ENCODE data around the gene CC2D1B. TPM values are rescaled to one million over a fixed set of nuclear protein-coding genes. Genes with fewer than 3 reads are reported as not detected.
A peak's percentile ranks its signal among the peaks of the same experiment; 100 is the strongest.

Gene CC2D1B
- total and polyA plus RNA-seq, 8 donors, result 11.6 to 81.0 (median 27.8) TPM

DNA sequence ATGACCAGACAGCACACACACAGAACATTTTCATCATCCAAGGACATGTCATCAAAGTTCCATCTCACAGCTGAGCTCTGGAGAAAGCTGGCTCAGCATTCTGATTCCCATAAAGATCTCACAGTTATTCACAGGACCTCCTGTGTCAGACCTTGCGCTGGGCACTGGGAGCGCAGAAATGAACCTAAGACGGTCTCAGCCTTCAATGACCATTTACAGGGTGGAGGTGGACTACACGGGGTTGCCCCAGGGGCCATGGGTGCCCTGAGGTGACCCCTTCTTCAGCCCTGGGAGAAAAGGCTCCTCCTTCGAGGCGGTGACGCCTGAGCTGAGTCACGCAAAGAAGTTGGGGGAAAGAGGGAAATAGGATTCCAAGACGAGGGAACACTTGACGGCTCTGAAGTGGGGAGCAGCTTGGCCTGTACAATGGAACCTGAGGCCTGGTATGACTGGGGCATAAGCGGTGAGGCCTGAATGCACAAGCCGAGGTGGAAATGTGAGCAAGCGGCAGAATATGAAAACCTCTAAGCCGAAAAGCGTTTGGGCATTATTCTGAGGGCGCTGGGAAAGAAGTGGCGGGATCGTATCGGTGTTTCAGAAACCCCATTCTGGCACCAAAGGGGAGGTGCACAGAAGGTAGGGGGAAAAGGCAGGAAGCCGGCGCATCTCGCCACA, 797 bp downstream of the CC2D1B start:
- peaks cover 9 to 47% (median 32%) of the 10 kb centered on the region in 4 donors for H3K4me1 ChIP-seq
- WGBS, 5 donors, result 3 to 10% (median 6%) methylated on average over 21 to 22 of the region's 22 CpGs
- H3K27me3 ChIP-seq, result no peaks in the 10 kb centered on the region
- no peaks in the 10 kb centered on the region for H3K9me3 ChIP-seq
- TF ChIP-seq EP300 (IDR thresholded peaks at IDR 0.05) (no peak), POLR2AphosphoS5 (IDR thresholded peaks at IDR 0.05) (peak in 2 of 3 donors; percentile 7 to 39)
- peak overlapping the region; percentile 89 to 98 (median 97) for H3K27ac ChIP-seq
- H3K36me3 ChIP-seq, result peaks cover 26 to 39% (median 31%) of the 10 kb centered on the region in 4 donors
- intact Hi-C loops (cut with DNase I; ENCODE audit: low total_unique reads), result no loop called here
- DNase-seq, result peak; percentile 47 to 81
- peak overlapping the region; percentile 64 to 99 (median 92) for H3K4me3 ChIP-seq

- Histone ChIP-seq H3K4me3 (peak overlapping the region in 1 of 4 donors; percentile 64), H3K36me3 (peaks cover 35 to 47% (median 40%) of the 10 kb centered on the region in 4 donors), H3K4me1 (peaks cover 9 to 47% (median 32%) of the 10 kb centered on the region in 4 donors), H3K27me3 (no peaks in the 10 kb centered on the region), H3K27ac (peak overlapping the region in 3 of 5 donors; percentile 95 to 98 (median 98)), H3K9me3 (no peaks in the 10 kb centered on the region)
- no peak for DNase-seq
- intact Hi-C loops (cut with DNase I; ENCODE audit: low total_unique reads), result no loop called here
- TF ChIP-seq EP300 (IDR thresholded peaks at IDR 0.05) (no peak), CTCF (IDR thresholded peaks at IDR 0.05) (no peak), POLR2AphosphoS5 (IDR thresholded peaks at IDR 0.05) (no peak), POLR2A (IDR thresholded peaks at IDR 0.05) (no peak)
- WGBS, 5 donors, result 77 to 88% (median 79%) methylated on average over 5 of the region's 5 CpGs
Measured at GRCh38 chr1:52364235-52364839, 1.7 kb downstream of the CC2D1B start.

- Histone ChIP-seq H3K36me3 (peaks cover 72 to 85% (median 77%) of the 10 kb centered on the region in 4 donors), H3K4me3 (no peak overlapping the region), H3K9me3 (no peaks in the 10 kb centered on the region), H3K27ac (no peak overlapping the region), H3K27me3 (no peaks in the 10 kb centered on the region), H3K4me1 (peaks cover 9 to 23% (median 16%) of the 10 kb centered on the region in 4 donors)
- 86 to 96% (median 95%) methylated on average over 6 to 7 of the region's 7 CpGs for WGBS, 5 donors
- intact Hi-C loops (cut with DNase I; ENCODE audit: low total_unique reads), result no loop called here
- no peak for DNase-seq
- no peak for TF ChIP-seq EP300 (IDR thresholded peaks at IDR 0.05)
- no peak for TF ChIP-seq POLR2AphosphoS5 (IDR thresholded peaks at IDR 0.05)
- TF ChIP-seq POLR2A (IDR thresholded peaks at IDR 0.05), result no peak
- no peak for TF ChIP-seq CTCF (IDR thresholded peaks at IDR 0.05)
Measured at GRCh38 chr1:52360595-52360968, 5.4 kb downstream of the CC2D1B start.

GRCh38 chr1:52359676-52360594, 6.1 kb downstream of the CC2D1B start:
- intact Hi-C loops (cut with DNase I; ENCODE audit: low total_unique reads), result loop anchor here (10.0 kb wide), 1 partner anchor 225 kb away; no protein-coding TSS in a partner anchor
- no peak overlapping the region for H3K4me3 ChIP-seq
- TF ChIP-seq EP300 (IDR thresholded peaks at IDR 0.05), result no peak
- no peak for TF ChIP-seq POLR2AphosphoS5 (IDR thresholded peaks at IDR 0.05)
- TF ChIP-seq CTCF (IDR thresholded peaks at IDR 0.05), result no peak
- TF ChIP-seq POLR2A (IDR thresholded peaks at IDR 0.05), result no peak
- peaks cover 7 to 21% (median 12%) of the 10 kb centered on the region in 4 donors for H3K4me1 ChIP-seq
- no peak overlapping the region for H3K27ac ChIP-seq
- H3K36me3 ChIP-seq, result peaks cover 79 to 91% (median 84%) of the 10 kb centered on the region in 4 donors
- 90 to 96% (median 94%) methylated on average over 22 to 24 of the region's 24 CpGs for WGBS, 5 donors
- no peaks in the 10 kb centered on the region for H3K27me3 ChIP-seq
- no peaks in the 10 kb centered on the region for H3K9me3 ChIP-seq
- no peak for DNase-seq
